HT1080 (cell line): ENCODE data around the gene PPT1. TPM values are rescaled to one million over a fixed set of nuclear protein-coding genes. Genes with fewer than 3 reads are reported as not detected.
A peak's percentile ranks its signal among the peaks of the same experiment; 100 is the strongest.
"Not testable (repeated sequence)": the region's sequence is repeated elsewhere in the genome, so short reads cannot be mapped to it uniquely, and the experiment has no call there.

Source experiments
- DNase-seq: peaks from one replicate; pipeline ENCODE4 v3.0.0-alpha.2; 2015; ENCODE audit warnings: low read depth
- total RNA-seq: library from RNA; depleted of rRNA; stranded (reverse); fragments of >200 nt; shearing (Covaris generic); gene quantifications from 2 replicates; pipeline ENCODE4 v1.2.3, GENCODE V29; 2014

The PPT1 gene
- total RNA-seq, 1 experiment from 2014 or later: 89.1 TPM

DNA sequence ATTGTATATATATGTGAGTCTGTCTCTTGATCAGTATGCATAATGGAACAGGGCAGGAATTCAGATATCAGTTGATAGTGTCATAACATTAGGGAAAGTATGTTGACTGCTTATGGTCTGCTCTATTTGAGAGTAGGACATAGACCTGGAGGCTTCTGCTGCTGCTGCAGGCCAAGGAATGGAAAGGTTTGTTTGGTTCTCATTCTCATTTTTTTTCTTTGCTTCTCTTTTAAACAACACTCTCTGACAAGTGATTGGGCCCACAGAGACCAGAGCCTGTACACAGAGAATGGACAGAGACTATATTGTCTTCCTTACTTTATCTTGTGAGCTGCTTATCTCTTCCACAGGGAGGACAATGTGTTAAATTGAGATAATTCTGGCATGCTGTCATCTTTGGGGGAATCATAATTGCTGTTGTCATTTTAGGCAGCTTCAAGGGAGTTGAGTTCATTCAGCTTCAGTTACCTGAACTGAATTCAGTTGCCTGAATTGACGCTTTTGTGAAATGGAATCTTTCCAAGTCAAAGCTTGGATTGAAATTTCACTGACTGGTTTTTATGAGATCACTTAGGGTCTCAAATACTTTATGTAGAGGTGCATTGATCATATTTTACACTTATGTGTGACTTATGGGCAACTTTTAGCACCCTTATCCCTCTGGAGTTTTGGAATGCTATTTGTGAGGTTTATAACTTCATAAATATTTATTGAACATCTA is 39.6 kb downstream of the PPT1 start:
- DNase-seq: no peak

- DNase-seq: no peak
Observed at GRCh38 chr1:40056519-40057309, 40.3 kb downstream of the PPT1 start.

GRCh38 chr1:40053138-40053887 is 43.7 kb downstream of the PPT1 start:
- no peak for DNase-seq

GRCh38 chr1:40050863-40051262 is 46.2 kb downstream of the PPT1 start:
- no peak for DNase-seq

DNA sequence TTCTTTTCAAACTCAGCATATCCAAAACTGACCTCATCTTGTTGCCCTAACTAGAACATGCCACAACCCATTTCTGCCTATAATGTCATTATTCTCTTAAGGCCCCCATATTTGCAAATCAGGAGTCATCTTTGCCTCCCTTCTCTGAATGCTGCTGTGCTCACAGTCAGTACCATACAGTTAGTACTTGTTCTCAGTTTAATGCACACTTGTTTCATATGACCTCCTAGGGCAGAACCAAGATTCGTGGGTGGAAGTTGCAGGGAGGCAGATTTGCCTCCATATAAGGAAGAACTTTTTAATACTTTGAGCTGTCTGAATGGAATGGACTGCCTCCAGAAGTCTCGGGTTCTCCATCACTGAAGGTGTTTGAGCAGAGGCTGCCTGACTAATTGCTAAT is 47.3 kb downstream of the PPT1 start:
- DNase-seq: no peak

GRCh38 chr1:40047769-40048168 is 49.3 kb downstream of the PPT1 start:
- DNase-seq: no peak

DNA sequence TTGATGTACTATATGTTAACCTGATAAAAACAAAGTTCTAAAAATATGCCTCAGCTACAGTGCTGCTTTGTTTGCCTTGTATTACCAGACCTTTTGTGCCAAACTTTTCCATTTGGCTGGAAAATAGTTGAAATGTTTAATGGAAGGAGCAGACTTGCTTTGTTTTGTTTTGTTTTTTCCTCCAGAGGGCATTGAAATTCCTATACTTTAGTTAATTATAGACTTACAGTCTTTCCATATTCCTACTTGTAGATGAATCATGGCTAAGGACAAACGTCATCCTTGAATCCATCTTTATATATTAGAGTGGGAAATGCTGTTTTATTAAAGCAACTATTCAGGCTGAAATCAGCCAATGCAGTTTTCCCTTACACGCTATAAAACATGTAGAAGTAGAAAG is 49.8 kb downstream of the PPT1 start:
- DNase-seq: no peak

DNA sequence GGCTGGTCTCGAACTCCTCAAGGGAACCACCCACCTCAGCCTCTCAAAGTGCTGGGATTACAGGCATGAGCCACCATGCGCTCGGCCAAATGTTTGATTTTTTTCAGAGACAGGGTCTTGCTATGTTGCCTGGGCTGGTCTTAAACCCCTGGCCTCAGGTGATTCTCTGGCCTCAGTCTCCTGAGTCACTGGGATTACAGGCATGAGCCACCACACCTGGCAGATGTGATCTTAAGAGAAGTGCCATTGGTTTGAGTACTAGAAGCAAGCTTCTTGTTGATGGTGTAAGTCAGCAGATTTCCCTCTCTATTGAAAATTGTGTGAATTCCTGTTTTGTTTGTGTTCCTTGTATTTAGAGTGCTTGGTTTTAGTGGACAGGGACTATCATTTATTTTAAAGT is 51.3 kb downstream of the PPT1 start:
- DNase-seq: no peak

DNA sequence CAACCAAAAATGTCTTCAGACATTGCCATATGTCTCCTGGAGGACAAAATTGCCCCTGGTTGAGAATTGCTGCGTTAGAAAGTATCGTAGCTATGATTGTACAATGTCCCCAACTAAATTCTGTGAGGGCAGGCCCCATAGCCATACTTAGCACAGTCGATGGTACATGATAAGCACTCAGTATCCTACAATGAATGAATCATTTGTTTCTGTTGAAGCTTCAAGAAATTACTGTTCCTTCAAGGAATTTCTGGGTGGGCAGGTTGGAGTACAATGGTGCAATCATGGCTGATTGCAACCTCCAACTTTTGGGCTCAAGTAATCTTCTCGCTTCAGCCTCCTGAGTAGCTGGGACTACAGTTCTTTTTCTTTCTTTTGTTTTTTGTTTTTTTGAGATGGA is 51.9 kb downstream of the PPT1 start:
- no peak for DNase-seq

DNA sequence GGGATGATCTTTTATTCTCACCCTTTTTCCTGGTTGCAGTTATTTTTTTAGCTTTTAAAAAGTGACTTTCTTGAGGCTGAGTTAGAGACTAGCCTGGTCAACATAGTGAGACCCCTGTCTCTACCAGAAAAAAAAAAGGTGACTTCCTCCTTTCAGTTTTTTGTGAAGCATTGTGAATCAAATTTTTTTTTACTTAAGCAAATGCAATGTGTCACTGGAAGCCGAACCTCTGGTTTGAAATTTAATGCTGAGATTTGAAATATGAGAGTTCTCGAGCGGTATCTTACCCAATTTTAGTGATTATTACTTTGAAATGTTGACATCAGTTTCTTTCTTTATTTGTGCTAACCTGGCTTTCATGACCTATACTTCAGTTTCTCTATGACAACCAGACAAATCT is 52.9 kb downstream of the PPT1 start:
- DNase-seq: no peak

- peak; percentile 63 for DNase-seq
Observed at GRCh38 chr1:40042341-40042740, 54.7 kb downstream of the PPT1 start.

GRCh38 chr1:40041466-40041838 is 55.6 kb downstream of the PPT1 start:
- no peak for DNase-seq

DNA sequence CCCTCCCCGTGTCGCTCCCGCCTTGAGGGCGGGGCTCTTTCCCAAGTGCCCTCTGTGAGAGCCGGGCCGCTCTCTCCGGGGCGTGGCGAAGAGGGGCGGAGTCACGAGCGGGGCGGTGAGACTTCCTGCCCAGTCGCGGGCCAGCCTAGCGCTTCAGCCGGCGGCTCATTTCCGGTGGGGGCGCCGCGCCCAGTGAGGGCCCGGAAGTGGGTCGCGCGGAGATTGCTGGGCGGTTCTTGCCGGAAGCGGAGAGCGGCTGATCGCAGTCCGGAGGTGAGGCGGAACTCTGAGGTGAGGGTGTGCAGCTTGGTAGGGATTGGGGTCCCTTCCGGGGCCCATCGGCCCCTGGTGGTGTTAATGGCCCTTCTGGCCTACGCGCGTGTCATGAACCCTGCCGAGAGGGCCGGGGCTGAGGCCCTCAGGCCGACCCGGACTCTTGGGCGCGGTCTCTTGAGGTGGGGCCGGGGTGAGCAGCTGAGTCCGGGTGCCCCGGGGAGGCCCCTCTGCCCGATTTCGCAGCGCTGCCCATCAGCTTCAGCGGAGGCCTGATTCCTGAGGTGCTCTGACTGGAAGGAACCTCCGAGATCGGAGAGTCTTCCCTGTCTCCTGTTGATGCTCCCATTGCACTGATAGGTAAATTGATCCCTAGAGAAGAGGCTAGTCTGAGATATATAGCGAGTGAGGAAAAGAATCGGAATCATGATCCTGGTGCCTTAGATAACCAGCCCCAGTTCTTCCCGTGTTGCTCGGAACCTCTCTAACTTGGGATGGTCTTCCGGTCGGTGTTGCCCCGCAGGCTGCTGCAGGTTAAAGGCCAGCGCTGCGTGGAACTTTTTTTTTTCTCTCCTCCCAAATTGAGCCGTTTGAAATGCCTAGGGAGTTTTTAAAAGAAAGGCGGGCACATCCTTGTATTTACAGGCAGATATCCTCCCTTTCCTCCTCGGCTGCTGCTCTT is 56.3 kb downstream of the PPT1 start, which contains the start of gene CAP1:
TSS of gene CAP1 (plus strand) at position 219 of the 955 bp plus-strand sequence. CDS start 18,618 bp downstream, outside the sequence.
- DNase-seq: peak; percentile 99

- peak; percentile 94 for DNase-seq
Observed at GRCh38 chr1:40039757-40040510, 57.1 kb downstream of the PPT1 start.

- no peak for DNase-seq
Observed at GRCh38 chr1:40039245-40039756, 57.8 kb downstream of the PPT1 start.

DNA sequence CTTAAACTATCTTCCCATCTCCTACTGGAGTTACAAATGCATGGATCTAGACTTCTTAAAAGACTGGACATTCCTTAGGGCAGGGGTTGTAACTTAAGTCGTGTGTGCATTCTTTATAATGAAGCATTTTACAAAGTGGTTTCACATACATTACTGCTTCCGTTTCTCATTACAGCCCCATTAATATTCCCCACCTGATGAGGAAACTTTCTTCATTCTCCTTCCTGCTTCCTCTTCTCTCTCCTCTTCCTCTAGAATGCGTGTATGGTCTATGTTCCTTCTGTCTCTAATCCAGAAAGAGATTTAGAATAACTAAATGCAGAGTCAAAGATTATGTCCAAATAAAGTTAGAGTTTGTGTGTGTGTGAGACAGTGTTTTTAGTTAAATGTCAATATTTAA is 58.4 kb downstream of the PPT1 start:
- no peak for DNase-seq

- not testable (repeated sequence) for DNase-seq
Observed at GRCh38 chr1:40037254-40037653, 59.8 kb downstream of the PPT1 start.

- DNase-seq: peak; percentile 68
Observed at GRCh38 chr1:40036574-40036973, 60.5 kb downstream of the PPT1 start.

DNA sequence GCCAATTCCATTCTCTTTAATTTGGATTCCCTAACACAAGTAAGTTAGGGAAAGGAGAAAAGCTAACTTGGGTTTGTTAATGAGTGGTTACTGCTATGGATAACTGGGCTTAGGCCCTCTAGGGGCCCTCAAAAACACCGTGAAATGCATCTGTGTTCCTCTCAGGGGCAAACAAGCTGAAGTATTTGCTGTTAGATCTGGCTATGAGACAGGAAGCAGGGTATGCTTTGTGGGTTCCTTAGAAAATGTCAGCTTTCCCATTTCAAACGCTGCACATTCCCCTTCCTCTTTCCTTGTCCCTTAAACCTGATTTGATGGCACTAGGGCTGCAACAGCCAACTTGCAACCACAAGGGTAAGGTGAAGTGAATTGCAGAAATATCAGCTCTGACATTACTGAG is 62.2 kb downstream of the PPT1 start:
- DNase-seq: no peak
